Ishikawa (cell line): ENCODE data around the gene ZNF23.

Source experiments
- CEBPB ChIP-seq: IDR thresholded peaks from 2 replicates; pipeline ENCODE4 v1.6.1; 2012
- RAD21 ChIP-seq: IDR thresholded peaks from 2 replicates; pipeline ENCODE4 v1.6.1; 2012; ENCODE audit warnings: low read depth
- TEAD4 ChIP-seq: IDR thresholded peaks from 2 replicates; pipeline ENCODE4 v1.6.1; 2012

DNA sequence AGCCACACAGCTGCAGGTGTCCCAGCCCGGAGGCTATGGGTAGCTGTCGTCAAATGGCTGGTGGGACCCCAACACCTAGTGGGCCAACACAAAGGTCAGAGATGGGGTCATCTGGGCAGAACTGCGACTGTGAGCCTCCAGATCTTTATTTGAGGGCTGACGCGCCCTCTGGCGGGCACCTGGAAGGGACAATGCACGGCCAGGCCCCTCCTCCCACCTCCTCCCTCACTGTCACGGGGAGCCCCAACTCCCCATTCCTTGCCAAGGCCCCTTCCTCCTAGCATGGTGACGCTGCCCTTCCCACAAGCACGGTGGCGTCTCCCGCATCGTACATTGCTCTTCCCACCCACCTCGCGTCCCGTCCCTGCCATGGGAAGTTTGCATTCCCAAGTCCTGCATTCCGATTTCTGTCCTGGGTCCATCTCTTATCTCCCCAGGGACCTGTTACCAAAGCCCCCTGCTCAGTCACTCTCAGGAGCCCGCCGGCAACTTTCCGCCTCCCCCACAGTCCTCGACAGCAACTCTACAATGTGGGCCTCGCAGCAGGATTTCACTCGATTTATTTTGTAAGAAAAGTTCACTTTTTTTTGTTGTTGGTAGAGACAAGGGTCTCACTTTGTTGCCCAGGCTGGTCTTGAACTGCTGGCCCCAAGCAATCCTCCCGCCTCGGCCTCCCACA is 21.2 kb downstream of the ZNF23 start:
- TF ChIP-seq TEAD4, result no peak
- no peak for TF ChIP-seq CEBPB
- TF ChIP-seq RAD21, result no peak
